Tibial nerve (tissue), 3 donors: Measurements from ENCODE around the gene ATP11A.

Experiments
- POLR2A ChIP-seq, 2 donors: fragments of 450-650 bp; IDR thresholded peaks; one replicate each; pipeline ENCODE4 v1.6.1; 2017; ENCODE audit warnings: antibody characterized with exemption in 2 of 2, mild to moderate bottlenecking in 2 of 2, moderate library complexity in 2 of 2
- TF ChIP-seq, protein P1 (sequence below), 5 experiments: fragments of 200-600 bp in 3 of 5; fragments of 450-650 bp in 2 of 5; sonication (generic) in 3 of 5; IDR thresholded peaks; one replicate each; pipeline ENCODE4 v1.5.1; 2016 to 2019; ENCODE audit warnings: antibody characterized with exemption in 5 of 5, mild to moderate bottlenecking in 3 of 5, moderate library complexity in 2 of 5

DNA sequence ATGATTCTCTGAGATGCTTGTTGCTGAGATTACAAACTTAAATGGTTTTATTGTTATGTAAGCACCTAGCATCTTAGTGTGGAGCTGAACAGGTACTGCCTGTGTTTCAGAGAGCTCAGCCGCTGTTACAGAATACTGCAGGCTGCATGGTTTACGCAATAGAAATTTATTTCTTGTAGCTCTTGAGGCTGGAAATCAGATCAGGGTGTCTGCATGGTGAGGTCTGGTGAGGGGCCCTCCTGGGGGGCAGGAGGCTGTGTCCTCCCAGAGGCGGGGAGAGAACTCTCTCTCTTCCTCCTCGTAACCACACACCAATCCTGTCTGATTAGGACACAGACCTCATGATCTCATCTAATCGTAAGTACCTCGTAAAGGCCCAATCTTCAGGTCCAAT lies 13.1 kb downstream of the ATP11A start:
- TF ChIP-seq POLR2A (IDR thresholded peaks at IDR 0.05) = no peak
- TF ChIP-seq, protein P1, sequence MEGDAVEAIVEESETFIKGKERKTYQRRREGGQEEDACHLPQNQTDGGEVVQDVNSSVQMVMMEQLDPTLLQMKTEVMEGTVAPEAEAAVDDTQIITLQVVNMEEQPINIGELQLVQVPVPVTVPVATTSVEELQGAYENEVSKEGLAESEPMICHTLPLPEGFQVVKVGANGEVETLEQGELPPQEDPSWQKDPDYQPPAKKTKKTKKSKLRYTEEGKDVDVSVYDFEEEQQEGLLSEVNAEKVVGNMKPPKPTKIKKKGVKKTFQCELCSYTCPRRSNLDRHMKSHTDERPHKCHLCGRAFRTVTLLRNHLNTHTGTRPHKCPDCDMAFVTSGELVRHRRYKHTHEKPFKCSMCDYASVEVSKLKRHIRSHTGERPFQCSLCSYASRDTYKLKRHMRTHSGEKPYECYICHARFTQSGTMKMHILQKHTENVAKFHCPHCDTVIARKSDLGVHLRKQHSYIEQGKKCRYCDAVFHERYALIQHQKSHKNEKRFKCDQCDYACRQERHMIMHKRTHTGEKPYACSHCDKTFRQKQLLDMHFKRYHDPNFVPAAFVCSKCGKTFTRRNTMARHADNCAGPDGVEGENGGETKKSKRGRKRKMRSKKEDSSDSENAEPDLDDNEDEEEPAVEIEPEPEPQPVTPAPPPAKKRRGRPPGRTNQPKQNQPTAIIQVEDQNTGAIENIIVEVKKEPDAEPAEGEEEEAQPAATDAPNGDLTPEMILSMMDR (IDR thresholded peaks at IDR 0.05) = no peak
